Keratinocyte (primary cell): Measurements from ENCODE around the gene CCDC157. TPM values are rescaled to one million over a fixed set of nuclear protein-coding genes. Genes with fewer than 3 reads are reported as not detected.

Source experiments
- DNase-seq: peaks from one replicate; pipeline ENCODE4 v3.0.0-alpha.2; 2011; ENCODE audit warnings: low read depth, missing footprints, low spot score
- FAIRE-seq: peaks from 2 replicates; lab custom pipeline; 2011; peaks lifted over from hg19 to GRCh38; lab: Jason Lieb, UNC
- H2AFZ ChIP-seq: 2 replicates; pipeline ENCODE4 v1.6.0; 2012; ENCODE audit warnings: low read length, control low read depth, inconsistent platforms; ENCODE audit not compliant: control insufficient read depth
- H3K27ac ChIP-seq: 2 replicates; pipeline ENCODE4 v1.5.1; 2011; ENCODE audit warnings: low read length; ENCODE audit not compliant: control insufficient read depth, insufficient read depth
- H3K27me3 ChIP-seq: 3 replicates; pipeline ENCODE4 v1.6.0; 2011; ENCODE audit warnings: low read length; ENCODE audit not compliant: control insufficient read depth, insufficient read depth; ENCODE audit errors: extremely low read depth
- H3K36me3 ChIP-seq, 2 experiments: 2 replicates in 1 of 2; 3 replicates in 1 of 2; pipeline ENCODE4 v1.5.1; 2011; ENCODE audit warnings: low read length in 2 of 2, mild to moderate bottlenecking in 1 of 2; ENCODE audit not compliant: control insufficient read depth in 2 of 2, insufficient read depth in 2 of 2; ENCODE audit errors: extremely low read depth in 1 of 2
- H3K4me1 ChIP-seq: 3 replicates; pipeline ENCODE4 v1.5.1; 2011; ENCODE audit warnings: low read length; ENCODE audit not compliant: control insufficient read depth, insufficient read depth; ENCODE audit errors: extremely low read depth
- H3K4me2 ChIP-seq: 3 replicates; pipeline ENCODE4 v1.6.0; 2011; ENCODE audit warnings: low read depth, low read length; ENCODE audit not compliant: control insufficient read depth, insufficient read depth; ENCODE audit errors: extremely low read depth
- H3K4me3 ChIP-seq, 3 experiments: fragments of 200-600 bp in 1 of 3; sonication (generic) in 1 of 3; 2 replicates in 2 of 3; 3 replicates in 1 of 3; pipeline ENCODE4 v1.5.1; 2011 to 2016; ENCODE audit warnings: low read length in 3 of 3, mild to moderate bottlenecking in 3 of 3, control low read depth in 2 of 3, inconsistent platforms in 1 of 3, low read depth in 1 of 3, mixed read lengths in 1 of 3, mixed run types in 1 of 3, moderate library complexity in 1 of 3; ENCODE audit not compliant: control insufficient read depth in 2 of 3, insufficient read depth in 2 of 3; ENCODE audit errors: extremely low read depth in 1 of 3
- H3K79me2 ChIP-seq: 2 replicates; pipeline ENCODE4 v1.6.0; 2012; ENCODE audit warnings: low read length; ENCODE audit not compliant: control insufficient read depth, insufficient read depth
- H3K9ac ChIP-seq: 3 replicates; pipeline ENCODE4 v1.6.0; 2011; ENCODE audit warnings: low read length; ENCODE audit not compliant: control insufficient read depth, insufficient read depth; ENCODE audit errors: extremely low read depth
- H3K9me1 ChIP-seq: 3 replicates; pipeline ENCODE4 v1.6.0; 2011; ENCODE audit warnings: low read length; ENCODE audit not compliant: control insufficient read depth, insufficient read depth; ENCODE audit errors: extremely low read depth
- H3K9me3 ChIP-seq: 2 replicates; pipeline ENCODE4 v1.5.1; 2012; ENCODE audit warnings: low read depth, low read length; ENCODE audit not compliant: control insufficient read depth
- H4K20me1 ChIP-seq: 3 replicates; pipeline ENCODE4 v1.6.0; 2011; ENCODE audit warnings: low read length; ENCODE audit not compliant: control insufficient read depth, insufficient read depth; ENCODE audit errors: extremely low read depth
- CTCF ChIP-seq, 3 experiments: IDR thresholded peaks in 1 of 3; conservative IDR thresholded peaks in 1 of 3; optimal IDR thresholded peaks in 1 of 3; 2 replicates in 2 of 3; 3 replicates in 1 of 3; pipeline versions ENCODE3 to v1.5.1; 2011; ENCODE audit warnings: low read length in 3 of 3, mild to moderate bottlenecking in 3 of 3, moderate library complexity in 2 of 3, control low read depth in 1 of 3, inconsistent platforms in 1 of 3; ENCODE audit not compliant: insufficient read depth in 2 of 3; ENCODE audit errors: extremely low read depth in 1 of 3
- EZH2 ChIP-seq: IDR thresholded peaks from one replicate; pipeline ENCODE4 v1.6.1; 2012; ENCODE audit warnings: inconsistent platforms, mild to moderate bottlenecking, low read length, moderate library complexity
- dilution Hi-C: fragments of 300-500 bp; cut with MboI; formaldehyde crosslinking; loops from one replicate; pipeline ENCODE4 v1.7.0; 2020; ENCODE audit warnings: low sequenced_read_pairs; ENCODE audit not compliant: extremely low pct_ligation_motif_present
- polyA plus RNA-seq, 5 experiments: library from polyadenylated mRNA; depleted of rRNA in 3 of 5; stranded (reverse) in 3 of 5; stranded (forward) in 1 of 5; unstranded in 1 of 5; fragments of >200 nt; gene quantifications; 1 replicate in 1 of 5; 2 replicates in 3 of 5; 3 replicates in 1 of 5; pipeline versions ENCODE4 v1.2.1 to v1.2.3, GENCODE V29; 2011 to 2012; ENCODE audit warnings: missing spikeins in 2 of 5, low read depth in 1 of 5, low replicate concordance in 1 of 5

The CCDC157 gene
- polyA plus RNA-seq, 1 donor (not counting 4 experiments of a cell fraction or from before 2014, with no cell fraction given), result 1.3 TPM

GRCh38 chr22:30385942-30386341 lies 29.1 kb downstream of the CCDC157 start:
- dilution Hi-C loops, result no loop called here
- Histone ChIP-seq H3K79me2 (no peaks in the 10 kb centered on the region), H3K27ac (no peak overlapping the region), H3K4me3 (no peak overlapping the region), H2AFZ (no peak overlapping the region), H3K27me3 (no peaks in the 10 kb centered on the region), H3K4me2 (peak overlapping the region; percentile 76), H3K36me3 (peaks cover 0 to 13% of the 10 kb centered on the region in 2 experiments), H3K4me1 (peaks cover 8% of the 10 kb centered on the region), H3K9ac (no peak overlapping the region), H4K20me1 (no peaks in the 10 kb centered on the region), H3K9me1 (no peaks in the 10 kb centered on the region), H3K9me3 (no peaks in the 10 kb centered on the region)
- no peak for FAIRE-seq
- DNase-seq, result no peak
- TF ChIP-seq CTCF (optimal IDR thresholded peaks at IDR 0.05 in 1 of 3, IDR thresholded peaks at IDR 0.05 in 1 of 3, conservative IDR thresholded peaks at IDR 0.05 in 1 of 3; ENCODE audit: extremely low read depth in 1 of 3, insufficient read depth in 2 of 3, low read length in 3 of 3), result no peak
- TF ChIP-seq EZH2, result no peak

- H3K4me2 ChIP-seq, result peak overlapping the region; percentile 76
- no peak for DNase-seq
- H3K27ac ChIP-seq, result peak overlapping the region; percentile 4
- no peaks in the 10 kb centered on the region for H3K27me3 ChIP-seq
- peaks cover 8% of the 10 kb centered on the region for H3K4me1 ChIP-seq
- H3K79me2 ChIP-seq, result no peaks in the 10 kb centered on the region
- H3K9me3 ChIP-seq, result no peaks in the 10 kb centered on the region
- H3K36me3 ChIP-seq, result peaks cover 0 to 11% of the 10 kb centered on the region in 2 experiments
- H3K9me1 ChIP-seq, result no peaks in the 10 kb centered on the region
- no peak for TF ChIP-seq EZH2
- no peak for TF ChIP-seq CTCF (optimal IDR thresholded peaks at IDR 0.05 in 1 of 3, IDR thresholded peaks at IDR 0.05 in 1 of 3, conservative IDR thresholded peaks at IDR 0.05 in 1 of 3; ENCODE audit: extremely low read depth in 1 of 3, insufficient read depth in 2 of 3, low read length in 3 of 3)
- no peaks in the 10 kb centered on the region for H4K20me1 ChIP-seq
- peak overlapping the region; percentile 47 for H2AFZ ChIP-seq
- peak overlapping the region; percentile 66 for H3K9ac ChIP-seq
- peak overlapping the region; percentile 58 to 72 (median 62) for H3K4me3 ChIP-seq
- FAIRE-seq, result no peak
- dilution Hi-C loops, result no loop called here
Observed at GRCh38 chr22:30386608-30386959, 29.8 kb downstream of the CCDC157 start.
